ENCODE results near the gene PMFBP1. TPM values are rescaled to one million over a fixed set of nuclear protein-coding genes. Genes with fewer than 3 reads are reported as not detected.

The PMFBP1 gene
- total and polyA plus RNA-seq, 10 of the 15 experiments (the other 5 are each of a cell fraction or from before 2014, with no cell fraction given): 0.40 to 2.3 (median 1.1) TPM

GRCh38 chr16:72172105-72173034 is at the start of gene PMFBP1 (continued):
- TF ChIP-seq KAT2A (conservative IDR thresholded peaks at IDR 0.05; ENCODE audit: control insufficient read depth, low read depth, low read length) (no peak), KLF5 (IDR thresholded peaks at IDR 0.05; ENCODE audit: partially characterized antibody) (no peak), IKZF1 (conservative IDR thresholded peaks at IDR 0.05) (peak; percentile 56), JUNB (IDR thresholded peaks at IDR 0.05) (peak; percentile 89), MEF2B (IDR thresholded peaks at IDR 0.05; ENCODE audit: partially characterized antibody, poor library complexity, severe bottlenecking) (peak; percentile 64), SREBF1 (IDR thresholded peaks at IDR 0.05; ENCODE audit: low read length) (no peak), BHLHE40 (IDR thresholded peaks at IDR 0.05; ENCODE audit: borderline replicate concordance in 1 of 2, low read depth in 2 of 2, low read length in 1 of 2) (peak; percentile 44 to 69; a peak in 2 of 4 replicates), BCLAF1 (IDR thresholded peaks at IDR 0.05) (no peak), NFXL1 (IDR thresholded peaks at IDR 0.05; ENCODE audit: borderline replicate concordance) (no peak), RUNX3 (IDR thresholded peaks at IDR 0.05; ENCODE audit: low read length) (peak; percentile 85), CREM (IDR thresholded peaks at IDR 0.05; ENCODE audit: low read depth) (peak; percentile 52; the same call in 1 of the 2 replicates), NBN (IDR thresholded peaks at IDR 0.05) (0 out of 2 replicates have a peak, but pooled peaks have one; percentile 40), MTA3 (IDR thresholded peaks at IDR 0.05; ENCODE audit: borderline replicate concordance, low read length) (no peak), SIN3A (IDR thresholded peaks at IDR 0.05; ENCODE audit: low read depth, low read length) (0 out of 2 replicates have a peak, but pooled peaks have one; percentile 55), ZBTB33 (IDR thresholded peaks at IDR 0.05) (no peak), JUND (IDR thresholded peaks at IDR 0.05; ENCODE audit: low read depth, low read length) (peak; percentile 67; the same call in 1 of the 2 replicates), FOS (IDR thresholded peaks at IDR 0.05; ENCODE audit: borderline replicate concordance, extremely low read depth, insufficient read length) (no peak), E2F4 (IDR thresholded peaks at IDR 0.05; ENCODE audit: low read depth, low read length) (no peak), CHD2 (IDR thresholded peaks at IDR 0.05; ENCODE audit: borderline replicate concordance, low read depth, low read length) (no peak), FOXM1 (IDR thresholded peaks at IDR 0.05; ENCODE audit: low read depth, low read length) (0 out of 2 replicates have a peak, but pooled peaks have one; percentile 35), TCF12 (IDR thresholded peaks at IDR 0.05; ENCODE audit: low read depth, low read length) (peak; percentile 41; the same call in 1 of the 2 replicates), BCL11A (IDR thresholded peaks at IDR 0.05; ENCODE audit: low read depth, low read length) (peak; percentile 67; the same call in 1 of the 2 replicates), POU2F2 (IDR thresholded peaks at IDR 0.05; ENCODE audit: borderline replicate concordance, low read depth, low read length) (peak; percentile 43; the same call in 1 of the 3 replicates), CBX5 (IDR thresholded peaks at IDR 0.05; ENCODE audit: low read depth) (peak; percentile 91), TCF3 (IDR thresholded peaks at IDR 0.05; ENCODE audit: borderline replicate concordance, insufficient read depth, low read depth, low read length) (0 out of 2 replicates have a peak, but pooled peaks have one; percentile 46)
